ENCODE results near the gene JARID2. TPM values are rescaled to one million over a fixed set of nuclear protein-coding genes. Genes with fewer than 3 reads are reported as not detected.
A peak's percentile ranks its signal among the peaks of the same experiment; 100 is the strongest.

Gene JARID2
- total and polyA plus RNA-seq, 2 of the 13 experiments (the other 11 are each of a cell fraction or from before 2014, with no cell fraction given) = 7.5 to 10.3 TPM

- in situ Hi-C loops (cut with HindIII; ENCODE audit: extremely low pct_ligation_motif_present, low pct_unique_long_range_greater_than_20kb) = no loop called here
- no peak overlapping the region for H3K4me3 ChIP-seq (replicated peaks in 1 of 3; ENCODE audit: insufficient read depth in 1 of 3, low read depth in 2 of 3, low read length in 3 of 3)
- no peaks in the 10 kb centered on the region for H3K36me3 ChIP-seq (replicated peaks in 1 of 2; ENCODE audit: control insufficient read depth in 1 of 2, insufficient read depth in 2 of 2, low read length in 2 of 2)
- no peak for ATAC-seq
- CTCF ChIA-PET (ENCODE audit: low intra/inter-chr PET ratio, low total read pairs) = no interaction called here
- no peak overlapping the region for H3K4me2 ChIP-seq (ENCODE audit: low read depth, low read length)
- H4K20me1 ChIP-seq (ENCODE audit: insufficient read depth, low read length) = peaks cover 6% of the 10 kb centered on the region; the same call in 1 of the 2 replicates
- no peak for DNase-seq (ENCODE audit: low spot score)
- FAIRE-seq = no peak
- peaks cover 76% of the 10 kb centered on the region for H3K4me1 ChIP-seq (ENCODE audit: insufficient read depth, low read length)
- 98% methylated on average over 1 of the region's 1 CpG for whole genome bisulfite sequencing (ENCODE audit: low lambda C conversion rate)
- TF ChIP-seq ZNF646 (CRISPR knock-in tag; IDR thresholded peaks at IDR 0.05) (no peak), NFE2L2 (IDR thresholded peaks at IDR 0.05; ENCODE audit: low read length) (peak; percentile 60)
- H3K79me2 ChIP-seq (ENCODE audit: insufficient read depth, low read length) = peaks cover 61% of the 10 kb centered on the region
- no peak overlapping the region for H3K27ac ChIP-seq (ENCODE audit: extremely low read length, insufficient read depth, low read length)
- intact Hi-C loops (cut with micrococcal nuclease; ENCODE audit: unreplicated experiment) = loop anchor here (5.0 kb wide), 1 partner anchor 38 kb away; no protein-coding TSS in a partner anchor
- H3K27me3 ChIP-seq (ENCODE audit: control insufficient read depth in 1 of 2, insufficient read depth in 2 of 2, low read length in 2 of 2) = no peaks in the 10 kb centered on the region
- no TSS peak for BruUV-seq (replicated peaks)
- H3K9me3 ChIP-seq (ENCODE audit: low read length) = no peaks in the 10 kb centered on the region
- no peak overlapping the region for H2AFZ ChIP-seq (ENCODE audit: low read length)
- no peak overlapping the region for H3K9ac ChIP-seq (ENCODE audit: insufficient read depth, low read depth, low read length)
- POLR2A ChIA-PET = no interaction called here
Observed at GRCh38 chr6:15320693-15321092, 74.8 kb downstream of the JARID2 start.

Measured in HepG2 (cell line).